WTC11 (cell line): Measurements from ENCODE around the gene GRM4. TPM values are rescaled to one million over a fixed set of nuclear protein-coding genes. Genes with fewer than 3 reads are reported as not detected.

ENCODE experiments used
- ATAC-seq: fragments of 200-7000 bp; cut with Tn5 transposase; 2 replicates; pipeline ENCODE4 v1.10.0; 2021; ENCODE audit warnings: mild to moderate bottlenecking, moderate library complexity
- CTCF ChIA-PET: fragments of 300-600 bp; sonication (Branson Sonifier 250); formaldehyde crosslinking; loops from one replicate; lab custom pipeline; 2021; ENCODE audit warnings: antibody characterized with exemption; lab: Charles Lee
- POLR2A ChIA-PET: fragments of 350-600 bp; sonication (Branson Sonifier 250); formaldehyde crosslinking; loops from one replicate; lab custom pipeline; 2021; ENCODE audit warnings: antibody characterized with exemption; lab: Charles Lee
- DNase-seq: peaks from one replicate; pipeline ENCODE4 v3.0.0; 2021; ENCODE audit warnings: low spot score
- H3K27ac Mint-ChIP-seq: 2 replicates; pipeline ENCODE4 v1.8.0; 2021; ENCODE audit warnings: mixed read lengths
- H3K27me3 Mint-ChIP-seq: 2 replicates; pipeline ENCODE4 v1.8.0; 2021; ENCODE audit warnings: low read depth, mild to moderate bottlenecking, moderate library complexity, mixed read lengths
- H3K36me3 Mint-ChIP-seq: 2 replicates; pipeline ENCODE4 v1.8.0; 2021; ENCODE audit warnings: mixed read lengths
- H3K4me1 Mint-ChIP-seq: 2 replicates; pipeline ENCODE4 v1.8.0; 2022; ENCODE audit warnings: mixed read lengths
- H3K4me3 Mint-ChIP-seq: 2 replicates; pipeline ENCODE4 v1.8.0; 2021; ENCODE audit warnings: mild to moderate bottlenecking, moderate library complexity, mixed read lengths
- H3K9me3 Mint-ChIP-seq: 2 replicates; pipeline ENCODE4 v1.8.0; 2021; ENCODE audit warnings: mixed read lengths
- CREB1 ChIP-seq: sonication (generic); formaldehyde crosslinking; IDR thresholded peaks from 2 replicates; pipeline ENCODE4 v1.8.0; 2023; ENCODE audit warnings: mild to moderate bottlenecking, missing genetic modification reagents
- GABPB1 ChIP-seq: sonication (generic); formaldehyde crosslinking; IDR thresholded peaks from 2 replicates; pipeline ENCODE4 v1.8.1; 2023; ENCODE audit warnings: mild to moderate bottlenecking, missing genetic modification reagents
- HMGA2 ChIP-seq: fragments of 250-450 bp; sonication (Bioruptor Pico); IDR thresholded peaks from 2 replicates; pipeline ENCODE4 v1.4.0; 2021; ENCODE audit warnings: mild to moderate bottlenecking, moderate library complexity
- MYBL2 ChIP-seq: sonication (generic); formaldehyde crosslinking; IDR thresholded peaks from 2 replicates; pipeline ENCODE4 v1.8.1; 2023; ENCODE audit warnings: mild to moderate bottlenecking, moderate library complexity, missing genetic modification reagents
- NFATC4 ChIP-seq: fragments of 250-450 bp; sonication (Bioruptor Pico); IDR thresholded peaks from 2 replicates; pipeline ENCODE4 v1.9.0; 2021; ENCODE audit warnings: mild to moderate bottlenecking
- NFYB ChIP-seq: sonication (generic); formaldehyde crosslinking; conservative IDR thresholded peaks from 2 replicates; pipeline ENCODE4 v1.8.0; 2022; ENCODE audit warnings: low read depth, missing genetic modification reagents
- OVOL2 ChIP-seq: fragments of 250-450 bp; sonication (Bioruptor Pico); IDR thresholded peaks from 2 replicates; pipeline ENCODE4 v1.9.0; 2021; ENCODE audit warnings: mild to moderate bottlenecking, borderline replicate concordance
- SMAD3 ChIP-seq: sonication (generic); formaldehyde crosslinking; IDR thresholded peaks from 2 replicates; pipeline ENCODE4 v1.8.0; 2022; ENCODE audit warnings: missing genetic modification reagents, mild to moderate bottlenecking, borderline replicate concordance
- TP53 ChIP-seq: sonication (generic); formaldehyde crosslinking; IDR thresholded peaks from 2 replicates; pipeline ENCODE4 v1.8.1; 2023; ENCODE audit warnings: mild to moderate bottlenecking, missing genetic modification reagents
- ZNF138 ChIP-seq: sonication (generic); formaldehyde crosslinking; conservative IDR thresholded peaks from 2 replicates; pipeline ENCODE4 v1.8.1; 2022; ENCODE audit warnings: mild to moderate bottlenecking, moderate library complexity, missing genetic modification reagents
- ZNF317 ChIP-seq: sonication (generic); formaldehyde crosslinking; IDR thresholded peaks from 2 replicates; pipeline ENCODE4 v1.8.1; 2023; ENCODE audit warnings: low read depth, mild to moderate bottlenecking, moderate library complexity, missing genetic modification reagents, borderline replicate concordance
- ZNF423 ChIP-seq: fragments of 250-450 bp; sonication (Bioruptor Pico); IDR thresholded peaks from 2 replicates; pipeline ENCODE4 v2.1.2; 2022; ENCODE audit warnings: mild to moderate bottlenecking, moderate library complexity
- total RNA-seq: library from RNA; stranded (reverse); gene quantifications from 3 replicates; pipeline ENCODE4 v1.2.3, GENCODE V29; 2021
- TF ChIP-seq, protein P1 (sequence below): sonication (generic); formaldehyde crosslinking; IDR thresholded peaks from 2 replicates; pipeline ENCODE4 v1.8.0; 2023; ENCODE audit warnings: missing genetic modification reagents
- TF ChIP-seq, protein P2 (sequence below): sonication (generic); formaldehyde crosslinking; IDR thresholded peaks from 2 replicates; pipeline ENCODE4 v1.8.1; 2022; ENCODE audit warnings: low read depth, missing genetic modification reagents, borderline replicate concordance
- TF ChIP-seq, protein P3 (sequence below): sonication (generic); formaldehyde crosslinking; IDR thresholded peaks from 2 replicates; pipeline ENCODE4 v1.8.0; 2022; ENCODE audit warnings: mild to moderate bottlenecking, missing genetic modification reagents
- TF ChIP-seq, protein P4 (sequence below): sonication (generic); formaldehyde crosslinking; IDR thresholded peaks from 2 replicates; pipeline ENCODE4 v1.8.1; 2023; ENCODE audit warnings: mild to moderate bottlenecking, missing genetic modification reagents, borderline replicate concordance
- TF ChIP-seq, protein P5 (sequence below): fragments of 250-450 bp; sonication (Bioruptor Pico); IDR thresholded peaks from 2 replicates; pipeline ENCODE4 v1.9.0; 2021; ENCODE audit warnings: mild to moderate bottlenecking
- TF ChIP-seq, protein P6 (sequence below): fragments of 250-450 bp; sonication (Bioruptor Pico); IDR thresholded peaks from 2 replicates; pipeline ENCODE4 v1.9.0; 2021; ENCODE audit warnings: moderate library complexity, mild to moderate bottlenecking, inconsistent platforms, borderline replicate concordance
- TF ChIP-seq, protein P7 (sequence below): sonication (generic); formaldehyde crosslinking; IDR thresholded peaks from 2 replicates; pipeline ENCODE4 v1.8.0; 2022; ENCODE audit warnings: mild to moderate bottlenecking, missing genetic modification reagents

Gene GRM4
- total RNA-seq, 1 experiment from 2014 or later = 34.5 TPM

DNA sequence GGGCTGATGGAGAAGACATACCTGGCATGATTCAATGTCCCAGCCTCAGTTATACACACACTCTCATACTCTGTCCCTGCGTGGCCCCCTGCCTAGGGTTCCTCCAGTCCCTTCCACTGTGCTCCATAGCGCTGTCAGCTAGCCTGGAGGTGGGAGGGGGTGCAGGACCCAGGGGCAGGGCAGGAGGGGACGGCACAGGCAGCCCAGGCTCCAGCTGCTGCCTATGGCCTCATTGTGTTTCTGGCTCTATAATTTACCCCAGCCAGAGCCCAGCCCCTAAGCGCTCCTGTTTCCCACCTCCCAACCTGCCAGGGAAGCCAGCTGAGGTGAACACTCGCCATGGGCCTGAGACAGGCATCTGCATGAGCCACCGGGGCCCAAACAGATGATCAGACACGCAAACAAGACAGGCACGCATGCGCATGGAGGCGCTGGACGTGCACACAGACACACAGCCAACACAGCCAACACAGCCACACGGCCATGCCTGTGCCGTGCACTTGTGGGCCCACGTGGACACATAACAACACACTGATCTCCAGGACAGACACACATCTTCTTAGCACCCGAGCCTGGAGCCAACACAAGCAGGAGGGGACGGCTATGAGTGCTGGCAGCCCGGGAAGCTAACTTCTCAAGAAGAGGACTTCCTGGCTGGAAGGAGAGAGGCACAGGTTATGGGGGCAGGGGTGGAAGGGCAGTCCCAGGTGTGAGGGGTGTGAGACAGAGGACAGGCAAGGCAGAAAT is 124.9 kb downstream of the GRM4 start (continued):
- TF ChIP-seq SMAD3 (CRISPR knock-in tag) = no peak
- TF ChIP-seq, protein P1, sequence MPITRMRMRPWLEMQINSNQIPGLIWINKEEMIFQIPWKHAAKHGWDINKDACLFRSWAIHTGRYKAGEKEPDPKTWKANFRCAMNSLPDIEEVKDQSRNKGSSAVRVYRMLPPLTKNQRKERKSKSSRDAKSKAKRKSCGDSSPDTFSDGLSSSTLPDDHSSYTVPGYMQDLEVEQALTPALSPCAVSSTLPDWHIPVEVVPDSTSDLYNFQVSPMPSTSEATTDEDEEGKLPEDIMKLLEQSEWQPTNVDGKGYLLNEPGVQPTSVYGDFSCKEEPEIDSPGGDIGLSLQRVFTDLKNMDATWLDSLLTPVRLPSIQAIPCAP (CRISPR knock-in tag) = no peak
- TF ChIP-seq NFATC4 (CRISPR knock-in tag) = no peak
- TF ChIP-seq, protein P2, sequence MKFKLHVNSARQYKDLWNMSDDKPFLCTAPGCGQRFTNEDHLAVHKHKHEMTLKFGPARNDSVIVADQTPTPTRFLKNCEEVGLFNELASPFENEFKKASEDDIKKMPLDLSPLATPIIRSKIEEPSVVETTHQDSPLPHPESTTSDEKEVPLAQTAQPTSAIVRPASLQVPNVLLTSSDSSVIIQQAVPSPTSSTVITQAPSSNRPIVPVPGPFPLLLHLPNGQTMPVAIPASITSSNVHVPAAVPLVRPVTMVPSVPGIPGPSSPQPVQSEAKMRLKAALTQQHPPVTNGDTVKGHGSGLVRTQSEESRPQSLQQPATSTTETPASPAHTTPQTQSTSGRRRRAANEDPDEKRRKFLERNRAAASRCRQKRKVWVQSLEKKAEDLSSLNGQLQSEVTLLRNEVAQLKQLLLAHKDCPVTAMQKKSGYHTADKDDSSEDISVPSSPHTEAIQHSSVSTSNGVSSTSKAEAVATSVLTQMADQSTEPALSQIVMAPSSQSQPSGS = no peak
- TF ChIP-seq, protein P3, sequence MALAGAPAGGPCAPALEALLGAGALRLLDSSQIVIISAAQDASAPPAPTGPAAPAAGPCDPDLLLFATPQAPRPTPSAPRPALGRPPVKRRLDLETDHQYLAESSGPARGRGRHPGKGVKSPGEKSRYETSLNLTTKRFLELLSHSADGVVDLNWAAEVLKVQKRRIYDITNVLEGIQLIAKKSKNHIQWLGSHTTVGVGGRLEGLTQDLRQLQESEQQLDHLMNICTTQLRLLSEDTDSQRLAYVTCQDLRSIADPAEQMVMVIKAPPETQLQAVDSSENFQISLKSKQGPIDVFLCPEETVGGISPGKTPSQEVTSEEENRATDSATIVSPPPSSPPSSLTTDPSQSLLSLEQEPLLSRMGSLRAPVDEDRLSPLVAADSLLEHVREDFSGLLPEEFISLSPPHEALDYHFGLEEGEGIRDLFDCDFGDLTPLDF (CRISPR knock-in tag) = no peak
- TF ChIP-seq OVOL2 (CRISPR knock-in tag) = no peak
- no peak for TF ChIP-seq HMGA2 (CRISPR knock-in tag)
- no peak for TF ChIP-seq TP53
- TF ChIP-seq, protein P4, sequence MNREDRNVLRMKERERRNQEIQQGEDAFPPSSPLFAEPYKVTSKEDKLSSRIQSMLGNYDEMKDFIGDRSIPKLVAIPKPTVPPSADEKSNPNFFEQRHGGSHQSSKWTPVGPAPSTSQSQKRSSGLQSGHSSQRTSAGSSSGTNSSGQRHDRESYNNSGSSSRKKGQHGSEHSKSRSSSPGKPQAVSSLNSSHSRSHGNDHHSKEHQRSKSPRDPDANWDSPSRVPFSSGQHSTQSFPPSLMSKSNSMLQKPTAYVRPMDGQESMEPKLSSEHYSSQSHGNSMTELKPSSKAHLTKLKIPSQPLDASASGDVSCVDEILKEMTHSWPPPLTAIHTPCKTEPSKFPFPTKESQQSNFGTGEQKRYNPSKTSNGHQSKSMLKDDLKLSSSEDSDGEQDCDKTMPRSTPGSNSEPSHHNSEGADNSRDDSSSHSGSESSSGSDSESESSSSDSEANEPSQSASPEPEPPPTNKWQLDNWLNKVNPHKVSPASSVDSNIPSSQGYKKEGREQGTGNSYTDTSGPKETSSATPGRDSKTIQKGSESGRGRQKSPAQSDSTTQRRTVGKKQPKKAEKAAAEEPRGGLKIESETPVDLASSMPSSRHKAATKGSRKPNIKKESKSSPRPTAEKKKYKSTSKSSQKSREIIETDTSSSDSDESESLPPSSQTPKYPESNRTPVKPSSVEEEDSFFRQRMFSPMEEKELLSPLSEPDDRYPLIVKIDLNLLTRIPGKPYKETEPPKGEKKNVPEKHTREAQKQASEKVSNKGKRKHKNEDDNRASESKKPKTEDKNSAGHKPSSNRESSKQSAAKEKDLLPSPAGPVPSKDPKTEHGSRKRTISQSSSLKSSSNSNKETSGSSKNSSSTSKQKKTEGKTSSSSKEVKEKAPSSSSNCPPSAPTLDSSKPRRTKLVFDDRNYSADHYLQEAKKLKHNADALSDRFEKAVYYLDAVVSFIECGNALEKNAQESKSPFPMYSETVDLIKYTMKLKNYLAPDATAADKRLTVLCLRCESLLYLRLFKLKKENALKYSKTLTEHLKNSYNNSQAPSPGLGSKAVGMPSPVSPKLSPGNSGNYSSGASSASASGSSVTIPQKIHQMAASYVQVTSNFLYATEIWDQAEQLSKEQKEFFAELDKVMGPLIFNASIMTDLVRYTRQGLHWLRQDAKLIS (CRISPR knock-in tag) = no peak

DNA sequence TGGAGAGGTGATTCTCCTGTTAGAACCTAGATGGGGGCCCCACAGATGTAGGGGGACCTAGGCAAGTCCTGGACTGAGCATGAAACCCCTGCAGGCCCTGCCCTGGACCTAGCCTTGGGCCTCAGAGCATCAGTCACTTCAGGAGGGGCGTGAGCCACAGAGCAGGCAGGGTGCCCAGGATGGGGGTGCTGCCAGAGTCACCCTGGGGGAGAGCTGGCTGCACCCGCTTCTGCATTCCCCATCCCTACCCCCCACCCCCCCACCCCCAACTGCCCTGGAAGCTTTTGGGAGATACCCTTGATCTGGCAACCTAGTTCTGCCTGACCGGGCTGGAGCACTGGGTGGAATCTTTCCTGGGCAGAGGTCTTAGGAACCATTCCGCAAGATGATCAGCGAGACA is 125.6 kb downstream of the GRM4 start:
- TF ChIP-seq ZNF138 (CRISPR knock-in tag) (no peak), CREB1 (no peak), MYBL2 (CRISPR knock-in tag) (no peak), ZNF423 (CRISPR knock-in tag) (no peak), HMGA2 (CRISPR knock-in tag) (no peak), NFYB (CRISPR knock-in tag) (no peak), GABPB1 (CRISPR knock-in tag) (no peak), ZNF317 (CRISPR knock-in tag) (no peak)
- TF ChIP-seq, protein P5, sequence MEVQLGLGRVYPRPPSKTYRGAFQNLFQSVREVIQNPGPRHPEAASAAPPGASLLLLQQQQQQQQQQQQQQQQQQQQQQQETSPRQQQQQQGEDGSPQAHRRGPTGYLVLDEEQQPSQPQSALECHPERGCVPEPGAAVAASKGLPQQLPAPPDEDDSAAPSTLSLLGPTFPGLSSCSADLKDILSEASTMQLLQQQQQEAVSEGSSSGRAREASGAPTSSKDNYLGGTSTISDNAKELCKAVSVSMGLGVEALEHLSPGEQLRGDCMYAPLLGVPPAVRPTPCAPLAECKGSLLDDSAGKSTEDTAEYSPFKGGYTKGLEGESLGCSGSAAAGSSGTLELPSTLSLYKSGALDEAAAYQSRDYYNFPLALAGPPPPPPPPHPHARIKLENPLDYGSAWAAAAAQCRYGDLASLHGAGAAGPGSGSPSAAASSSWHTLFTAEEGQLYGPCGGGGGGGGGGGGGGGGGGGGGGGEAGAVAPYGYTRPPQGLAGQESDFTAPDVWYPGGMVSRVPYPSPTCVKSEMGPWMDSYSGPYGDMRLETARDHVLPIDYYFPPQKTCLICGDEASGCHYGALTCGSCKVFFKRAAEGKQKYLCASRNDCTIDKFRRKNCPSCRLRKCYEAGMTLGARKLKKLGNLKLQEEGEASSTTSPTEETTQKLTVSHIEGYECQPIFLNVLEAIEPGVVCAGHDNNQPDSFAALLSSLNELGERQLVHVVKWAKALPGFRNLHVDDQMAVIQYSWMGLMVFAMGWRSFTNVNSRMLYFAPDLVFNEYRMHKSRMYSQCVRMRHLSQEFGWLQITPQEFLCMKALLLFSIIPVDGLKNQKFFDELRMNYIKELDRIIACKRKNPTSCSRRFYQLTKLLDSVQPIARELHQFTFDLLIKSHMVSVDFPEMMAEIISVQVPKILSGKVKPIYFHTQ (CRISPR knock-in tag) = no peak
- TF ChIP-seq, protein P6, sequence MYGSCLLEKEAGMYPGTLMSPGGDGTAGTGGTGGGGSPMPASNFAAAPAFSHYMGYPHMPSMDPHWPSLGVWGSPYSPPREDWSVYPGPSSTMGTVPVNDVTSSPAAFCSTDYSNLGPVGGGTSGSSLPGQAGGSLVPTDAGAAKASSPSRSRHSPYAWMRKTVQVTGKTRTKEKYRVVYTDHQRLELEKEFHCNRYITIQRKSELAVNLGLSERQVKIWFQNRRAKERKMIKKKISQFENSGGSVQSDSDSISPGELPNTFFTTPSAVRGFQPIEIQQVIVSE (CRISPR knock-in tag) = no peak
- TF ChIP-seq, protein P7, sequence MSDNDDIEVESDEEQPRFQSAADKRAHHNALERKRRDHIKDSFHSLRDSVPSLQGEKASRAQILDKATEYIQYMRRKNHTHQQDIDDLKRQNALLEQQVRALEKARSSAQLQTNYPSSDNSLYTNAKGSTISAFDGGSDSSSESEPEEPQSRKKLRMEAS (CRISPR knock-in tag) = no peak
- TF ChIP-seq, all 79 proteins: peak for 0
- H3K36me3 Mint-ChIP-seq = peaks cover 22% of the 10 kb centered on the region
- CTCF ChIA-PET = no interaction called here
- POLR2A ChIA-PET = no interaction called here
- no peak overlapping the region for H3K4me3 Mint-ChIP-seq
- H3K27ac Mint-ChIP-seq = no peak overlapping the region
- H3K27me3 Mint-ChIP-seq = peaks cover 12% of the 10 kb centered on the region
- H3K4me1 Mint-ChIP-seq = peaks cover 6% of the 10 kb centered on the region
- peaks cover 14% of the 10 kb centered on the region for H3K9me3 Mint-ChIP-seq
- no peak for DNase-seq
- no peak for ATAC-seq
